ENCODE data around the gene BAG3. TPM values are rescaled to one million over a fixed set of nuclear protein-coding genes. Genes with fewer than 3 reads are reported as not detected.

BAG3 gene
- total and polyA plus RNA-seq, 9 of the 15 experiments (the other 6 are each of a cell fraction or from before 2014, with no cell fraction given): 2.6 to 27.4 (median 7.2) TPM

DNA sequence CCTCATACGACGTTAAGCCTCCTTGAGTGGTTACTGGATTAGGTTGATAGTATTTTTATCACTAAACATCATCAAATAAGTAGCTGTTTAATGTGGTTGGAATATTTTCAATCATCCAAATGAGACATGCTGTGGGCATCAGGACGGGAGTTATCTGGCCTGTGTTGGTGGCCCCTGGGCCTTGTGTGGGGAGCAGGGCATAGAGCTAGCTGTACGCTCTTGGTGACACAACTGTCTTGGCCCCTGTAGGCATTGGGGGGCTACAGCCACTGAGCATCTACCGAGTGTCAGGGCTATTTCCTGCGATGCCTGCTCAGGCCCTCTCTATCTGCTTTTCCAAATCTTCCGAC, 28.3 kb downstream of the BAG3 start:
- in situ Hi-C loops (cut with MboI) (no loop called here), intact Hi-C loops (cut with micrococcal nuclease) (no loop called here)
- ChIA-PET POLR2A (interaction anchor here (1.2 kb wide), 1 partner anchor 15 kb away, joined by 5 read pairs; no protein-coding TSS in a partner anchor), CTCF (ENCODE audit: low intra/inter-chr PET ratio) (no interaction called here)
- FAIRE-seq (no peak), DNase-seq (ENCODE audit: extremely low read depth in 1 of 4, low spot score in 3 of 4) (no peak), ATAC-seq (no peak)
- Histone ChIP-seq H3K27me3 (ENCODE audit: control insufficient read depth in 2 of 2, insufficient read depth in 2 of 2, low read length in 2 of 2) (no peaks in the 10 kb centered on the region), H3K79me2 (ENCODE audit: control insufficient read depth, insufficient read depth, low read length) (no peaks in the 10 kb centered on the region), H3K36me3 (ENCODE audit: control insufficient read depth, insufficient read depth, low read length) (peaks cover 21% of the 10 kb centered on the region; the same call in 1 of the 3 replicates), H2AFZ (ENCODE audit: low read depth, low read length) (no peak overlapping the region), H4K20me1 (replicated peaks; ENCODE audit: control insufficient read depth, insufficient read depth, low read length) (no peaks in the 10 kb centered on the region), H3K9me3 (replicated peaks; ENCODE audit: control insufficient read depth, insufficient read depth, low read depth, low read length) (no peaks in the 10 kb centered on the region), H3K4me2 (ENCODE audit: insufficient read depth, low read length) (no peak overlapping the region), H3K27ac (ENCODE audit: extremely low read depth, low read depth, low read length) (no peak overlapping the region), H3K4me3 (no peak overlapping the region), H3K4me1 (replicated peaks in 1 of 2; ENCODE audit: control insufficient read depth in 2 of 2, insufficient read depth in 2 of 2, low read length in 2 of 2) (no peaks in the 10 kb centered on the region; a peak in 2 of 5 replicates), H3K9ac (ENCODE audit: insufficient read depth in 1 of 2, low read depth in 2 of 2, low read length in 2 of 2) (no peak overlapping the region), H3K9me1 (ENCODE audit: control insufficient read depth, insufficient read depth, low read length) (peaks cover 2% of the 10 kb centered on the region)
- BruUV-seq (replicated peaks): no TSS peak
- TF ChIP-seq ZNF217 (CRISPR knock-in tag; IDR thresholded peaks at IDR 0.05) (no peak), CBX2 (IDR thresholded peaks at IDR 0.05; ENCODE audit: insufficient read depth, low read length, poor library complexity, severe bottlenecking) (no peak), PPARD (CRISPR knock-in tag; IDR thresholded peaks at IDR 0.05) (no peak), HSF4 (CRISPR knock-in tag; IDR thresholded peaks at IDR 0.05; ENCODE audit: borderline replicate concordance) (no peak), LARP7 (IDR thresholded peaks at IDR 0.05) (no peak), ZNF780A (CRISPR knock-in tag; IDR thresholded peaks at IDR 0.05) (no peak), ZNF436 (CRISPR knock-in tag; IDR thresholded peaks at IDR 0.05) (no peak), FOXK2 (conservative IDR thresholded peaks at IDR 0.05 in 1 of 2, IDR thresholded peaks at IDR 0.05 in 1 of 2; ENCODE audit: low read depth in 2 of 2) (no peak)
- TF ChIP-seq, protein P1, sequence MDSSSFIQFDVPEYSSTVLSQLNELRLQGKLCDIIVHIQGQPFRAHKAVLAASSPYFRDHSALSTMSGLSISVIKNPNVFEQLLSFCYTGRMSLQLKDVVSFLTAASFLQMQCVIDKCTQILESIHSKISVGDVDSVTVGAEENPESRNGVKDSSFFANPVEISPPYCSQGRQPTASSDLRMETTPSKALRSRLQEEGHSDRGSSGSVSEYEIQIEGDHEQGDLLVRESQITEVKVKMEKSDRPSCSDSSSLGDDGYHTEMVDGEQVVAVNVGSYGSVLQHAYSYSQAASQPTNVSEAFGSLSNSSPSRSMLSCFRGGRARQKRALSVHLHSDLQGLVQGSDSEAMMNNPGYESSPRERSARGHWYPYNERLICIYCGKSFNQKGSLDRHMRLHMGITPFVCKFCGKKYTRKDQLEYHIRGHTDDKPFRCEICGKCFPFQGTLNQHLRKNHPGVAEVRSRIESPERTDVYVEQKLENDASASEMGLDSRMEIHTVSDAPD (CRISPR knock-in tag; IDR thresholded peaks at IDR 0.05): no peak
- TF ChIP-seq, protein P2, sequence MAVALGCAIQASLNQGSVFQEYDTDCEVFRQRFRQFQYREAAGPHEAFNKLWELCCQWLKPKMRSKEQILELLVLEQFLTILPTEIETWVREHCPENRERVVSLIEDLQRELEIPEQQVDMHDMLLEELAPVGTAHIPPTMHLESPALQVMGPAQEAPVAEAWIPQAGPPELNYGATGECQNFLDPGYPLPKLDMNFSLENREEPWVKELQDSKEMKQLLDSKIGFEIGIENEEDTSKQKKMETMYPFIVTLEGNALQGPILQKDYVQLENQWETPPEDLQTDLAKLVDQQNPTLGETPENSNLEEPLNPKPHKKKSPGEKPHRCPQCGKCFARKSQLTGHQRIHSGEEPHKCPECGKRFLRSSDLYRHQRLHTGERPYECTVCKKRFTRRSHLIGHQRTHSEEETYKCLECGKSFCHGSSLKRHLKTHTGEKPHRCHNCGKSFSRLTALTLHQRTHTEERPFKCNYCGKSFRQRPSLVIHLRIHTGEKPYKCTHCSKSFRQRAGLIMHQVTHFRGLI (CRISPR knock-in tag; IDR thresholded peaks at IDR 0.05): no peak
- WGBS (ENCODE audit: insufficient coverage, low coverage, missing lambda C conversion rate): 41% methylated on average over 6 of the region's 7 CpGs
